ENCODE measurements around the gene ZBTB20. TPM values are rescaled to one million over a fixed set of nuclear protein-coding genes. Genes with fewer than 3 reads are reported as not detected.
"Not testable (repeated sequence)": the region's sequence is repeated elsewhere in the genome, so short reads cannot be mapped to it uniquely, and the experiment has no call there.

ZBTB20 gene
- total RNA-seq, 2 donors from 2014 or later: 19.8 to 23.1 TPM

GRCh38 chr3:114691871-114692270 lies 455.2 kb downstream of the ZBTB20 start:
- ATAC-seq (replicated peaks in 1 of 2): no peak
- no peak overlapping the region for H3K4me3 Mint-ChIP-seq
- peaks cover 23% of the 10 kb centered on the region for H3K4me1 Mint-ChIP-seq (ENCODE audit: low read depth)
- no peaks in the 10 kb centered on the region for H3K9me3 Mint-ChIP-seq
- no peaks in the 10 kb centered on the region for H3K36me3 Mint-ChIP-seq (ENCODE audit: insufficient read depth in 2 of 2)
- no peaks in the 10 kb centered on the region for H3K27me3 Mint-ChIP-seq (ENCODE audit: low read depth)
- no peak for DNase-seq
- no peak overlapping the region for H3K27ac Mint-ChIP-seq

- ATAC-seq (replicated peaks in 1 of 2) (no peak), DNase-seq (no peak)
- H3K36me3 Mint-ChIP-seq (ENCODE audit: insufficient read depth in 2 of 2): no peaks in the 10 kb centered on the region
- H3K27ac Mint-ChIP-seq: no peak overlapping the region
- H3K9me3 Mint-ChIP-seq: no peaks in the 10 kb centered on the region
- no peak overlapping the region for H3K4me3 Mint-ChIP-seq
- no peaks in the 10 kb centered on the region for H3K27me3 Mint-ChIP-seq (ENCODE audit: low read depth)
- peaks cover 25% of the 10 kb centered on the region for H3K4me1 Mint-ChIP-seq (ENCODE audit: low read depth)
Measured at GRCh38 chr3:114690911-114691310, 456.2 kb downstream of the ZBTB20 start.

GRCh38 chr3:114687151-114687550 lies 459.9 kb downstream of the ZBTB20 start:
- Mint-ChIP-seq H3K27ac (no peak overlapping the region), H3K4me1 (ENCODE audit: low read depth) (peaks cover 17% of the 10 kb centered on the region), H3K36me3 (ENCODE audit: insufficient read depth in 2 of 2) (no peaks in the 10 kb centered on the region), H3K4me3 (no peak overlapping the region), H3K9me3 (no peaks in the 10 kb centered on the region), H3K27me3 (ENCODE audit: low read depth) (no peaks in the 10 kb centered on the region)
- DNase-seq: no peak
- ATAC-seq (replicated peaks in 1 of 2): no peak

GRCh38 chr3:114686621-114687020 lies 460.5 kb downstream of the ZBTB20 start:
- DNase-seq (no peak), ATAC-seq (replicated peaks in 1 of 2) (no peak)
- Mint-ChIP-seq H3K36me3 (ENCODE audit: insufficient read depth in 2 of 2) (no peaks in the 10 kb centered on the region), H3K4me3 (peak overlapping the region; percentile 1 to 2), H3K4me1 (ENCODE audit: low read depth) (peaks cover 12% of the 10 kb centered on the region), H3K27me3 (ENCODE audit: low read depth) (no peaks in the 10 kb centered on the region), H3K9me3 (no peaks in the 10 kb centered on the region), H3K27ac (no peak overlapping the region)

GRCh38 chr3:114685161-114685560 lies 461.9 kb downstream of the ZBTB20 start:
- H3K27ac Mint-ChIP-seq: no peak overlapping the region
- no peak for ATAC-seq (replicated peaks in 1 of 2)

GRCh38 chr3:114680299-114680698 lies 466.8 kb downstream of the ZBTB20 start:
- ATAC-seq (replicated peaks in 1 of 2) (no peak), DNase-seq (no peak)
- no peaks in the 10 kb centered on the region for H3K27me3 Mint-ChIP-seq (ENCODE audit: low read depth)
- H3K27ac Mint-ChIP-seq: no peak overlapping the region
- peaks cover 2 to 4% of the 10 kb centered on the region in 2 donors for H3K36me3 Mint-ChIP-seq (ENCODE audit: insufficient read depth in 2 of 2)
- H3K4me1 Mint-ChIP-seq (ENCODE audit: low read depth): no peaks in the 10 kb centered on the region
- peaks cover 2 to 5% of the 10 kb centered on the region in 2 donors for H3K9me3 Mint-ChIP-seq
- no peak overlapping the region for H3K4me3 Mint-ChIP-seq

More at GRCh38 chr3:114685161-114685560, 461.9 kb downstream of the ZBTB20 start:
- Mint-ChIP-seq H3K4me1 (ENCODE audit: low read depth) (peaks cover 11% of the 10 kb centered on the region), H3K27me3 (ENCODE audit: low read depth) (no peaks in the 10 kb centered on the region), H3K36me3 (ENCODE audit: insufficient read depth in 2 of 2) (no peaks in the 10 kb centered on the region), H3K4me3 (no peak overlapping the region), H3K9me3 (no peaks in the 10 kb centered on the region)
- no peak for DNase-seq

- not testable (repeated sequence) for H3K27ac Mint-ChIP-seq; H3K36me3 Mint-ChIP-seq (ENCODE audit: insufficient read depth in 2 of 2); ATAC-seq (replicated peaks in 1 of 2); H3K27me3 Mint-ChIP-seq (ENCODE audit: low read depth); H3K9me3 Mint-ChIP-seq; H3K4me3 Mint-ChIP-seq; H3K4me1 Mint-ChIP-seq (ENCODE audit: low read depth); DNase-seq
Measured at GRCh38 chr3:114679773-114680172, 467.3 kb downstream of the ZBTB20 start.

GRCh38 chr3:114675104-114675503 lies 472.0 kb downstream of the ZBTB20 start:
- no peak overlapping the region for H3K4me3 Mint-ChIP-seq
- DNase-seq (no peak), ATAC-seq (replicated peaks in 1 of 2) (no peak)
- no peaks in the 10 kb centered on the region for H3K27me3 Mint-ChIP-seq (ENCODE audit: low read depth)
- peaks cover 7% of the 10 kb centered on the region for H3K4me1 Mint-ChIP-seq (ENCODE audit: low read depth)
- peaks cover 2 to 5% of the 10 kb centered on the region in 2 donors for H3K9me3 Mint-ChIP-seq
- peaks cover 2 to 4% of the 10 kb centered on the region in 2 donors for H3K36me3 Mint-ChIP-seq (ENCODE audit: insufficient read depth in 2 of 2)
- H3K27ac Mint-ChIP-seq: no peak overlapping the region

GRCh38 chr3:114674036-114674435 lies 473.1 kb downstream of the ZBTB20 start:
- ATAC-seq (replicated peaks in 1 of 2): no peak
- DNase-seq: no peak

GRCh38 chr3:114673481-114673880 lies 473.6 kb downstream of the ZBTB20 start:
- no peaks in the 10 kb centered on the region for H3K27me3 Mint-ChIP-seq (ENCODE audit: low read depth)
- no peak for ATAC-seq (replicated peaks in 1 of 2)
- H3K36me3 Mint-ChIP-seq (ENCODE audit: insufficient read depth in 2 of 2): no peaks in the 10 kb centered on the region
- H3K9me3 Mint-ChIP-seq: no peaks in the 10 kb centered on the region
- no peak overlapping the region for H3K4me3 Mint-ChIP-seq
- H3K4me1 Mint-ChIP-seq (ENCODE audit: low read depth): peaks cover 7% of the 10 kb centered on the region
- no peak for DNase-seq
- no peak overlapping the region for H3K27ac Mint-ChIP-seq

More at GRCh38 chr3:114674036-114674435, 473.1 kb downstream of the ZBTB20 start:
- peaks cover 7% of the 10 kb centered on the region for H3K4me1 Mint-ChIP-seq (ENCODE audit: low read depth)
- no peaks in the 10 kb centered on the region for H3K36me3 Mint-ChIP-seq (ENCODE audit: insufficient read depth in 2 of 2)
- H3K4me3 Mint-ChIP-seq: no peak overlapping the region
- peak overlapping the region; percentile 76 for H3K27ac Mint-ChIP-seq
- H3K9me3 Mint-ChIP-seq: no peaks in the 10 kb centered on the region
- no peaks in the 10 kb centered on the region for H3K27me3 Mint-ChIP-seq (ENCODE audit: low read depth)

- DNase-seq: no peak
- Mint-ChIP-seq H3K27me3 (ENCODE audit: low read depth) (no peaks in the 10 kb centered on the region), H3K36me3 (ENCODE audit: insufficient read depth in 2 of 2) (no peaks in the 10 kb centered on the region), H3K4me1 (ENCODE audit: low read depth) (peaks cover 7% of the 10 kb centered on the region), H3K9me3 (no peaks in the 10 kb centered on the region), H3K27ac (no peak overlapping the region), H3K4me3 (no peak overlapping the region)
- no peak for ATAC-seq (replicated peaks in 1 of 2)
Measured at GRCh38 chr3:114672692-114673447, 474.2 kb downstream of the ZBTB20 start.

- H3K27ac Mint-ChIP-seq: no peak overlapping the region
- no peaks in the 10 kb centered on the region for H3K27me3 Mint-ChIP-seq (ENCODE audit: low read depth)
- DNase-seq (no peak), ATAC-seq (replicated peaks in 1 of 2) (no peak)
- H3K9me3 Mint-ChIP-seq: no peaks in the 10 kb centered on the region
- no peaks in the 10 kb centered on the region for H3K36me3 Mint-ChIP-seq (ENCODE audit: insufficient read depth in 2 of 2)
- H3K4me3 Mint-ChIP-seq: no peak overlapping the region
- peaks cover 7% of the 10 kb centered on the region for H3K4me1 Mint-ChIP-seq (ENCODE audit: low read depth)
Measured at GRCh38 chr3:114671741-114672510, 475.2 kb downstream of the ZBTB20 start.

GRCh38 chr3:114669614-114670013 lies 477.5 kb downstream of the ZBTB20 start:
- ATAC-seq (replicated peaks in 1 of 2): no peak
- no peaks in the 10 kb centered on the region for H3K9me3 Mint-ChIP-seq
- no peaks in the 10 kb centered on the region for H3K27me3 Mint-ChIP-seq (ENCODE audit: low read depth)
- no peak for DNase-seq
- no peak overlapping the region for H3K27ac Mint-ChIP-seq
- no peaks in the 10 kb centered on the region for H3K36me3 Mint-ChIP-seq (ENCODE audit: insufficient read depth in 2 of 2)
- H3K4me1 Mint-ChIP-seq (ENCODE audit: low read depth): peaks cover 7% of the 10 kb centered on the region
- no peak overlapping the region for H3K4me3 Mint-ChIP-seq

Measured in activated T-cell treated with anti-CD3 and anti-CD28 coated beads, Interleukin-2, amount 50 U/mL, for 72 hours (primary cell).